Subcutaneous adipose tissue (tissue), 4 donors: Measurements from ENCODE around the gene SNCB. TPM values are rescaled to one million over a fixed set of nuclear protein-coding genes. Genes with fewer than 3 reads are reported as not detected.

Source experiments
- total RNA-seq, 4 donors: library from RNA; depleted of rRNA; stranded (reverse); fragments of >200 nt; gene quantifications; one replicate each; pipeline ENCODE4 v1.1.0, GENCODE V29; 2016
- TF ChIP-seq, protein P1 (sequence below): fragments of 450-650 bp; IDR thresholded peaks from one replicate; pipeline ENCODE4 v1.5.1; 2016; ENCODE audit warnings: low read depth, mild to moderate bottlenecking, control low read depth, antibody characterized with exemption, moderate library complexity

The SNCB gene
- total RNA-seq, 4 donors from 2014 or later, result not detected

DNA sequence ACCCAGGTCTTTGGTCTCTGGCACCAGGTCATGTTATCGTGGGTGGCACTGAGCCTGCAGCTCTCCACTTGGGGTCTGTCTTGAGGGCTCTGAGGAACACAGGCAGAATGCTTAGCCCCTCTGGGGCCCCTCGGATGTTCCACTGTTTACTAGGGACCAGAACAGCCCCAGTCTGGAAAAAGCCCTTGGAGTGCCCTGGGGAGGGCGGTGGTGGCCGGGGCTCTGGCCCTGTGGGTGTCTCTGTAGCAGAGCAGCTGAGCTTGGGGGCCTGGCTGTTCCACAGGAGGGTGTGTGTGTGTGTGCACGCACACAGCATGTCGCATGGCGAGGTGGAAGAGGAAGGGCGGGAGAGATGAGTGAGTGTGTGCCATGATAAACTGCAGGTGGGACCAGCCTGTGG lies 35.8 kb downstream of the SNCB start:
- TF ChIP-seq, protein P1, sequence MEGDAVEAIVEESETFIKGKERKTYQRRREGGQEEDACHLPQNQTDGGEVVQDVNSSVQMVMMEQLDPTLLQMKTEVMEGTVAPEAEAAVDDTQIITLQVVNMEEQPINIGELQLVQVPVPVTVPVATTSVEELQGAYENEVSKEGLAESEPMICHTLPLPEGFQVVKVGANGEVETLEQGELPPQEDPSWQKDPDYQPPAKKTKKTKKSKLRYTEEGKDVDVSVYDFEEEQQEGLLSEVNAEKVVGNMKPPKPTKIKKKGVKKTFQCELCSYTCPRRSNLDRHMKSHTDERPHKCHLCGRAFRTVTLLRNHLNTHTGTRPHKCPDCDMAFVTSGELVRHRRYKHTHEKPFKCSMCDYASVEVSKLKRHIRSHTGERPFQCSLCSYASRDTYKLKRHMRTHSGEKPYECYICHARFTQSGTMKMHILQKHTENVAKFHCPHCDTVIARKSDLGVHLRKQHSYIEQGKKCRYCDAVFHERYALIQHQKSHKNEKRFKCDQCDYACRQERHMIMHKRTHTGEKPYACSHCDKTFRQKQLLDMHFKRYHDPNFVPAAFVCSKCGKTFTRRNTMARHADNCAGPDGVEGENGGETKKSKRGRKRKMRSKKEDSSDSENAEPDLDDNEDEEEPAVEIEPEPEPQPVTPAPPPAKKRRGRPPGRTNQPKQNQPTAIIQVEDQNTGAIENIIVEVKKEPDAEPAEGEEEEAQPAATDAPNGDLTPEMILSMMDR, result no peak

DNA sequence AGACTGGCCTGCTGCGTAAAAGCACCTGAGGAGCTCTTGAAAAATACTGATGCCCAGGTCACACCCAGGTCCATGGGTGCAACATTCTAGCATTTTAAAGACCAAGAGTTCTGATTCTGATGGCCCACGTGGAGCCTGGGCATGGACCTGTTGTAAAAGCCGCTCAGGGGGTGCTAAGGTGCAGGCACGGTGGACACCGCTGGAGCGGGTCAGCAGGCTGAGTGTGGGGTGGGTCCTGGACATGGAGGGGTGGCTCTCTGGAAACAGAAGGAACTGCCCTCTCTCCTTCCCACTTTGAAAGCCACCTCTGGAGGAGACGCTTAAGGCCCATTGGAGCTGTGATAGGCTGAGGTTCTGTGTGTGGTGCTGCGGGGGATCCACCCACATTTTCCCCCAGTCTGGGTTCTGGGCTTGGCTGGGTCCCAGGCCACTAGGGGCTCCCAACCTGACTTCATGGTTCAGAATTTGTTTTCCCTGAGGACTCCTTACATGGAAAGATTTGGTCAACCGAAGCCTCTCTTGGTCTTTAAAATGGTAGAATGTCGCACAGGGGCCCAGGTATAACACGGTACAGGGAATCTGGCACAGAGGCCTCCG lies 37.0 kb downstream of the SNCB start:
- TF ChIP-seq, protein P1, result no peak

DNA sequence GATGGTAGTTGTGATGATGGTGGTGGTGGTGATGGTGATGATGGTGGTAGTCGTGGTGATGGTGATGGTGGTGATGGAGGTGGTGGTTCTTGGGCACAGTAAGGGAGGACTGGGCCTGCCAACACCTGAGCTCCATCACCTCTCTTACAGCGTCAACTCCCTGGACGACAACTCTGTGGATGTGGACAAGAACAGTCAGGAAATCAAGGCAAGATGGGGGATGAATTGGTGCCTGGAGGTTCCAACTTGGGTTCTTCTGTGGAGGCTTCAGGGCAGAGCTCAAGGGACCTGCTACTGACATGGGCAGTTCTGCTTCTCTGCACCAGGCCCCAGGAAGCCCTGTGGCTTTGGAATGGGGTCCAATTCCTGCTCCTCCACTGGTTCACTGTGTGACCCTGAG lies 37.8 kb downstream of the SNCB start:
- TF ChIP-seq, protein P1, result no peak

DNA sequence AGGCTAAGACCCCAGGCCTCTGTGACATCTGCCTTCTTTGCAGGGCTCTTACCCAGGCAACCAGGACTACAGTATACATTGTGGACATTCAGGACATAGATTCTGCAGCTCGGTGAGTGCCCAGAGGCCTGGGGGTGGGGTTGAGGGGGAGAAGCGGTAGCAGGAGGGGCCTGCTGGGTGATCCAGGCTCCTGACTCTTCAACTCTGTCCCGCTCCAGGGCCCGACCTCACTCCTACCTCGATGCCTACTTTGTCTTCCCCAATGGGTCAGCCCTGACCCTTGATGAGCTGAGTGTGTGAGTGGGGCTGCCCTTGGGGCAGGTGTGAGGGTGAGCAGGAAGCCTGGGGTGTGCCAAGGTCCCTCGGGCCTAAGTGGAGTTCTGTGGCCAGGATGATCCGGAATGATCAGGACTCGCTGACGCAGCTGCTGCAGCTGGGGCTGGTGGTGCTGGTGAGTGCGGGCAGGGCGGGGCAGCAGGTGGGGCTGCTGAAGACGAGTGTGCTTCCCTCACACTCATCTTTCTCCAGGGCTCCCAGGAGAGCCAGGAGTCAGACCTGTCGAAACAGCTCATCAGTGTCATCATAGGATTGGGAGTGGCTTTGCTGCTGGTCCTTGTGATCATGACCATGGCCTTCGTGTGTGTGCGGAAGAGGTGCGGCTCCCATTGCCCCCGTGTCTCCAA lies 40.2 kb downstream of the SNCB start:
- TF ChIP-seq, protein P1, result no peak

DNA sequence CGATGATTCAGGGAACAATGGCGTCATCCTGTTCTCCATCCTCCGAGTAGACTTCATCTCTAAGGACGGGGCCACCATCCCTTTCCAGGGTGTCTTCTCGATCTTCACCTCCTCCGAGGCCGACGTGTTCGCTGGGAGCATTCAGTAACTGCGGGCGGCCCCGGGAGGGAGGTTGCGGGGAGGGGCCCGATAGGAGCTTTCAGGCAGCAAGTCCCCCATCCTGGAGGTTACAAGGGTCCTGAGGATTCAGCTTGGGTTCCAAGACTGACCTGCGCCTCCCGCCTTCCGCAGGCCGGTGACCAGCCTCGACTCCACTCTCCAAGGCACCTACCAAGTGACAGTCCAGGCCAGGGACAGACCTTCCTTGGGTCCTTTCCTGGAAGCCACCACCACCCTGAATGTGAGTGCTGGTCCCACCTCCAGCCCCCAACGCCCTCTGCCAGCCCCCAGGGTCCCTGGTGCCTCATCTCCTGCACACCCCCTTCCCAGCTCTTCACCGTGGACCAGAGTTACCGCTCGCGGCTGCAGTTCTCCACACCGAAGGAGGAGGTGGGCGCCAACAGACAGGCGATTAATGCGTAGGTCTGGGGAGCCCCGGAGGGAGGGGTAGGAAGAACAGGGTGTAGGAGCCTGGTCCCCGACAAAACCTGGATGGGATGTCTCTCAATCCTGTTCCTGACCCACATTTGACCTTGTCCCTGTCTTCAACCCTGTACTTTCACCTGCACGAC lies 41.1 kb downstream of the SNCB start:
- TF ChIP-seq, protein P1, result no peak

DNA sequence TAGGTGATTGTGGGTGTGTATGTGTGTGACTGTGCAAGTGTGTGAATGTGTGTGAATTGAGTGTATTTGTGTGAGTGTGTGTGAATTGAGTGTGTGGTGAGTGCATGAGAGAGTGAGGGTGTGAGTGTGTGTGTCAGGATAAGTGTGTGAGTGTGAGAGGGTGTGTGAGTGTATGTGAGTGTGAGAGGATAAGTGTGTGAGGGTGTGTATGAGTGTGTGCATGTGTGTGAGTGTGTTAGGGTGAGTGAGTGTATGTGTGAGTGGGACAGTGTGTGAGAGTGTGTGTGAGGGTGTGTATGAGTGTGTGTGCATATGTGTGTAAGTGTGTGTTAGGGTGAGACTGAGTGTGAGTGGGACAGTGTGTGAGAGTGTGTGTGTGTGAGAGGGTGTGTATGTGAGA lies 42.0 kb downstream of the SNCB start:
- TF ChIP-seq, protein P1, result no peak

DNA sequence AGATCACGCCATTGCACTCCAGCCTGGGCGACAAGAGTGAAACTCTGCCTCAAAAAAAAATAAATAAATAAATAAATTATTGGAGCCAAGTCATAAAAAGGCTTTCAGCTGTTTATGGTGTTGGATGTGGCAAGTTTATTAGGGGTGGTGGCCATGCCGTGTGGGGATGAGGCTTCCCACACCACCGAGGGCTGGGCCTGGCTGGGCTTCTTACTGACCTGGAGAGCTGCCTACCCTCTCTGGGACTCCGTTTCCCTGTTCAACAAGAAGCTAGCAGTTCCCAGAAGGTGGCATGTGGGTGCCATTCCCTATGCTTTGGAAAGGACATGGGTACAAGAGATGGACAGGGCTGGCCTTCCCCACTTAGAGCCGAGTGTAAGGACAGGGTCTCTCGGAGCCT lies 42.9 kb downstream of the SNCB start:
- TF ChIP-seq, protein P1, result no peak
